GM12878 (cell line): ENCODE data around the gene TNRC6C. TPM values are rescaled to one million over a fixed set of nuclear protein-coding genes. Genes with fewer than 3 reads are reported as not detected.

Source experiments
- ATAC-seq: fragments of 200-7000 bp; cut with Tn5 transposase; 3 replicates; pipeline ENCODE4 v1.9.1; 2020; ENCODE audit warnings: mild to moderate bottlenecking, moderate library complexity
- BruUV-seq: library from RNA; stranded (reverse); fragments of 400-500 nt; replicated peaks from 2 replicates; lab custom pipeline; 2021; lab: Mats Ljungman, UMichigan
- CTCF ChIA-PET: fragments of 300-600 bp; sonication (Branson Sonifier 250); formaldehyde crosslinking; extraction: SDS; loops from one replicate; lab custom pipeline; 2021; ENCODE audit warnings: inconsistent platforms; lab: Yijun Ruan, JAX
- POLR2A ChIA-PET: fragments of 350-600 bp; formaldehyde crosslinking; extraction: SDS; loops from one replicate; lab custom pipeline; 2021; ENCODE audit warnings: inconsistent platforms; lab: Charles Lee
- RAD21 ChIA-PET: fragments of 300-600 bp; sonication (Branson Sonifier 250); formaldehyde crosslinking; loops from one replicate; lab custom pipeline; 2023; ENCODE audit warnings: antibody characterized with exemption; ENCODE audit not compliant: unreplicated experiment; lab: Charles Lee
- SMC1A ChIA-PET: fragments of 300-600 bp; sonication (Branson Sonifier 250); formaldehyde crosslinking; loops from one replicate; lab custom pipeline; 2023; ENCODE audit not compliant: unreplicated experiment, uncharacterized antibody; lab: Charles Lee
- DNase-seq: peaks from one replicate; pipeline ENCODE4 v3.0.0-alpha.2; 2011; ENCODE audit warnings: low read depth, low spot score
- FAIRE-seq: peaks from 3 replicates; lab custom pipeline; 2011; peaks lifted over from hg19 to GRCh38; lab: Jason Lieb, UNC
- H2AFZ ChIP-seq: 2 replicates; pipeline ENCODE4 v1.6.0; 2011; ENCODE audit warnings: low read depth, low read length, control low read depth; ENCODE audit not compliant: control insufficient read depth
- H3K27ac ChIP-seq: 2 replicates; pipeline ENCODE4 v1.5.1; 2011; ENCODE audit warnings: control low read depth; ENCODE audit not compliant: control insufficient read depth, insufficient read depth
- H3K27me3 ChIP-seq, 2 experiments: replicated peaks in 1 of 2; 2 replicates each; pipeline versions ENCODE4 v1.6.0 to v1.6.1; 2011; ENCODE audit warnings: low read length in 1 of 2; ENCODE audit not compliant: control insufficient read depth in 2 of 2, insufficient read depth in 2 of 2
- H3K36me3 ChIP-seq, 2 experiments: 2 replicates each; pipeline ENCODE4 v1.5.1; 2011; ENCODE audit warnings: low read length in 1 of 2; ENCODE audit not compliant: control insufficient read depth in 2 of 2, insufficient read depth in 2 of 2
- H3K4me1 ChIP-seq: 2 replicates; pipeline ENCODE4 v1.6.1; 2011; ENCODE audit warnings: mild to moderate bottlenecking, low read length, moderate library complexity, mixed read lengths; ENCODE audit not compliant: control insufficient read depth, insufficient read depth
- H3K4me2 ChIP-seq: 2 replicates; pipeline ENCODE4 v1.6.0; 2011; ENCODE audit warnings: control low read depth; ENCODE audit not compliant: control insufficient read depth, insufficient read depth
- H3K4me3 ChIP-seq: fragments of 200-600 bp; sonication (generic); 2 replicates; pipeline ENCODE4 v1.5.1; 2016
- H3K79me2 ChIP-seq: 2 replicates; pipeline ENCODE4 v1.6.0; 2011; ENCODE audit warnings: low read length; ENCODE audit not compliant: control insufficient read depth, insufficient read depth
- H3K9ac ChIP-seq: 2 replicates; pipeline ENCODE4 v1.8.0; 2011; ENCODE audit warnings: low read length, control low read depth, mixed read lengths; ENCODE audit not compliant: control insufficient read depth, insufficient read depth
- H3K9me3 ChIP-seq: replicated peaks from 3 replicates; pipeline ENCODE4 v1.5.1; 2011; ENCODE audit warnings: mild to moderate bottlenecking, low read length; ENCODE audit not compliant: control insufficient read depth, insufficient read depth
- H4K20me1 ChIP-seq: 2 replicates; pipeline ENCODE4 v1.6.0; 2011; ENCODE audit not compliant: control insufficient read depth, insufficient read depth
- BCLAF1 ChIP-seq: fragments of 450-650 bp; IDR thresholded peaks from 2 replicates; pipeline ENCODE4 v1.6.1; 2017; ENCODE audit warnings: antibody characterized with exemption, mild to moderate bottlenecking, moderate library complexity
- CBX3 ChIP-seq: fragments of 200-600 bp; sonication (generic); IDR thresholded peaks from 2 replicates; pipeline ENCODE4 v1.6.1; 2016; ENCODE audit warnings: low read depth, borderline replicate concordance
- EGR1 ChIP-seq, 2 experiments: IDR thresholded peaks; 1 replicate in 1 of 2; 2 replicates in 1 of 2; pipeline ENCODE4 v1.6.1; 2011 to 2012; ENCODE audit warnings: low read depth in 2 of 2, low read length in 2 of 2, borderline replicate concordance in 1 of 2, mild to moderate bottlenecking in 1 of 2, moderate library complexity in 1 of 2
- NR2F1 ChIP-seq: fragments of 450-650 bp; conservative IDR thresholded peaks from 2 replicates; pipeline ENCODE4 v1.6.1; 2017; ENCODE audit warnings: mild to moderate bottlenecking
- PML ChIP-seq: IDR thresholded peaks from 2 replicates; pipeline ENCODE4 v1.6.1; 2012; ENCODE audit warnings: low read length, inconsistent platforms
- RUNX3 ChIP-seq: IDR thresholded peaks from 2 replicates; pipeline ENCODE4 v1.6.1; 2012; ENCODE audit warnings: low read length, inconsistent platforms
- SMC3 ChIP-seq: IDR thresholded peaks from 2 replicates; pipeline ENCODE4 v1.6.1; 2011; ENCODE audit warnings: low read length, improper control_type of control experiment, borderline replicate concordance
- SRF ChIP-seq, 2 experiments: IDR thresholded peaks; 2 replicates each; pipeline ENCODE4 v1.6.1; 2011; ENCODE audit warnings: low read depth in 2 of 2, low read length in 2 of 2, mild to moderate bottlenecking in 1 of 2, moderate library complexity in 1 of 2
- STAT3 ChIP-seq: IDR thresholded peaks from 2 replicates; pipeline ENCODE4 v1.6.1; 2011; ENCODE audit warnings: low read depth, low read length, improper control_type of control experiment
- SUZ12 ChIP-seq: fragments of 200-600 bp; sonication (generic); IDR thresholded peaks from one replicate; pipeline ENCODE4 v1.6.1; 2018; ENCODE audit warnings: antibody characterized with exemption, mild to moderate bottlenecking; ENCODE audit not compliant: unreplicated experiment
- ZNF687 ChIP-seq: fragments of 450-650 bp; IDR thresholded peaks from 2 replicates; pipeline ENCODE4 v1.6.1; 2017; ENCODE audit warnings: mild to moderate bottlenecking, moderate library complexity
- WGBS: methylation state at CpG from one replicate; pipeline ENCODE4 v1.1.6; 2016; ENCODE audit warnings: low lambda C conversion rate; ENCODE audit not compliant: insufficient replicate concordance, insufficient coverage; ENCODE audit errors: missing lambda C conversion rate; 5-methylcytosine and 5-hydroxymethylcytosine counted together
- in situ Hi-C: fragments of 300-500 bp; cut with MboI; formaldehyde crosslinking; loops from 9 replicates; pipeline ENCODE4 v1.14.3; 2018; ENCODE audit warnings: mixed read lengths
- intact Hi-C: fragments of 100-400 bp; cut with micrococcal nuclease; formaldehyde crosslinking; loops from one replicate; pipeline ENCODE4 v1.14.2; 2022; ENCODE audit not compliant: unreplicated experiment
- polyA plus RNA-seq, 11 experiments: library from polyadenylated mRNA; depleted of rRNA in 4 of 11; unstranded in 6 of 11; stranded (reverse) in 5 of 11; fragments of >200 nt; fragmentation: Nextera tagmentation in 4 of 11; fragmentation: Illumina TruSeq in 1 of 11; extraction: Ambion mirVana in 4 of 11; extraction: Trizol in 1 of 11; gene quantifications; 1 replicate in 1 of 11; 2 replicates in 10 of 11; pipeline versions ENCODE4 v1.2.1 to v1.2.3, GENCODE V29; 2011 to 2016; ENCODE audit warnings: inconsistent platforms in 2 of 11, missing spikeins in 2 of 11, low read depth in 1 of 11
- total RNA-seq, 4 experiments: library from RNA; depleted of rRNA in 3 of 4; stranded (reverse); fragments of >200 nt in 3 of 4; fragmentation: Illumina TruSeq in 1 of 4; extraction: Trizol in 1 of 4; gene quantifications; 2 replicates each; pipeline versions ENCODE4 v1.2.1 to v1.2.3, GENCODE V29; 2013 to 2021

Gene TNRC6C
- total and polyA plus RNA-seq, 10 of the 15 experiments (the other 5 are each of a cell fraction or from before 2014, with no cell fraction given) = 0.40 to 6.1 (median 0.96) TPM

- FAIRE-seq (no peak), DNase-seq (no peak), ATAC-seq (no peak)
- POLR2A ChIA-PET = interaction anchor here (0.6 kb wide), 1 partner anchor 43 kb away, joined by 3 read pairs; no protein-coding TSS in a partner anchor
- no peaks in the 10 kb centered on the region for H3K9me3 ChIP-seq
- SMC1A ChIA-PET = interaction anchor here (6.2 kb wide), 1 partner anchor 12 kb away, joined by 35 read pairs; no protein-coding TSS in a partner anchor
- no peak overlapping the region for H3K27ac ChIP-seq
- BruUV-seq = no TSS peak
- 57% methylated on average over 3 of the region's 3 CpGs for WGBS
- H3K79me2 ChIP-seq = no peaks in the 10 kb centered on the region
- no peaks in the 10 kb centered on the region for H4K20me1 ChIP-seq
- H3K9ac ChIP-seq = no peak overlapping the region
- CTCF ChIA-PET = interaction anchor here (5.1 kb wide), 1 partner anchor 12 kb away, joined by 25 read pairs; no protein-coding TSS in a partner anchor
- H3K4me3 ChIP-seq = no peak overlapping the region
- H3K36me3 ChIP-seq = no peaks in the 10 kb centered on the region
- no peaks in the 10 kb centered on the region for H3K4me1 ChIP-seq
- RAD21 ChIA-PET = no interaction called here
- in situ Hi-C loops = no loop called here
- H3K27me3 ChIP-seq = no peaks in the 10 kb centered on the region
- intact Hi-C loops = no loop called here
- no peak overlapping the region for H2AFZ ChIP-seq
- H3K4me2 ChIP-seq = no peak overlapping the region
- TF ChIP-seq SRF (IDR thresholded peaks at IDR 0.05; ENCODE audit: low read depth in 2 of 2, low read length in 2 of 2) (no peak), BCLAF1 (no peak), RUNX3 (no peak), NR2F1 (no peak), STAT3 (no peak), SMC3 (no peak), CBX3 (no peak), SUZ12 (no peak), ZNF687 (no peak), PML (no peak), EGR1 (IDR thresholded peaks at IDR 0.05; ENCODE audit: borderline replicate concordance in 1 of 2, low read depth in 2 of 2, low read length in 2 of 2) (no peak)
Observed at GRCh38 chr17:78001182-78001581, 42.7 kb downstream of the TNRC6C start.
